Retinal pigment epithelial cell (primary cell): ENCODE results near the gene DOCK7.
"Not testable (repeated sequence)": the region's sequence is repeated elsewhere in the genome, so short reads cannot be mapped to it uniquely, and the experiment has no call there.

Source experiments
- DNase-seq: peaks from one replicate; pipeline ENCODE4 v3.0.0-alpha.2; 2010; ENCODE audit warnings: low read depth
- H3K4me3 ChIP-seq: 2 replicates; pipeline ENCODE4 v1.5.1; 2011; ENCODE audit warnings: mild to moderate bottlenecking, low read length, control low read depth, moderate library complexity
- TF ChIP-seq, protein P1 (sequence below): conservative IDR thresholded peaks from 2 replicates; pipeline ENCODE4 v1.5.1; 2011; ENCODE audit warnings: low read depth, low read length, control low read depth, inconsistent platforms

Gene DOCK7

DNA sequence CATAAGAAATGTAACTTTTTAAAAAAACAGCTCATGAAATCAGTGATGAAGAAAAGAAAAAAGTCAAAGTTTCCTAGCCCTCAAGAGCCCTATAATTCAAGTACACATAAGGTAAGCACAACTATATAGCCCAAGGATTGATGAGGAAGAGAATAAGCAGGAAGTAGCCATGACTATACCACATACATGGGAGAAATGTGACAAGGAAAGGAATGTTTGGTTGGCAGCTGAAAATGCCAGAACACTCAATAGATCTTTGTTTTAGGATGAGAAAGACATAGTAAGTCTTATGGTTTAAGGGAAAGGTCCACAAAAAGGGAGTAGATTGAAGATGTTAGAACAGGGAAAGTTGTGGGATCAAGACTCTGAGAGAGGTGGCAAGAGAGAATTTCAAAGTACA is 5.7 kb downstream of the DOCK7 start:
- DNase-seq, result no peak
- TF ChIP-seq, protein P1, sequence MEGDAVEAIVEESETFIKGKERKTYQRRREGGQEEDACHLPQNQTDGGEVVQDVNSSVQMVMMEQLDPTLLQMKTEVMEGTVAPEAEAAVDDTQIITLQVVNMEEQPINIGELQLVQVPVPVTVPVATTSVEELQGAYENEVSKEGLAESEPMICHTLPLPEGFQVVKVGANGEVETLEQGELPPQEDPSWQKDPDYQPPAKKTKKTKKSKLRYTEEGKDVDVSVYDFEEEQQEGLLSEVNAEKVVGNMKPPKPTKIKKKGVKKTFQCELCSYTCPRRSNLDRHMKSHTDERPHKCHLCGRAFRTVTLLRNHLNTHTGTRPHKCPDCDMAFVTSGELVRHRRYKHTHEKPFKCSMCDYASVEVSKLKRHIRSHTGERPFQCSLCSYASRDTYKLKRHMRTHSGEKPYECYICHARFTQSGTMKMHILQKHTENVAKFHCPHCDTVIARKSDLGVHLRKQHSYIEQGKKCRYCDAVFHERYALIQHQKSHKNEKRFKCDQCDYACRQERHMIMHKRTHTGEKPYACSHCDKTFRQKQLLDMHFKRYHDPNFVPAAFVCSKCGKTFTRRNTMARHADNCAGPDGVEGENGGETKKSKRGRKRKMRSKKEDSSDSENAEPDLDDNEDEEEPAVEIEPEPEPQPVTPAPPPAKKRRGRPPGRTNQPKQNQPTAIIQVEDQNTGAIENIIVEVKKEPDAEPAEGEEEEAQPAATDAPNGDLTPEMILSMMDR, result no peak
- no peak overlapping the region for H3K4me3 ChIP-seq

DNA sequence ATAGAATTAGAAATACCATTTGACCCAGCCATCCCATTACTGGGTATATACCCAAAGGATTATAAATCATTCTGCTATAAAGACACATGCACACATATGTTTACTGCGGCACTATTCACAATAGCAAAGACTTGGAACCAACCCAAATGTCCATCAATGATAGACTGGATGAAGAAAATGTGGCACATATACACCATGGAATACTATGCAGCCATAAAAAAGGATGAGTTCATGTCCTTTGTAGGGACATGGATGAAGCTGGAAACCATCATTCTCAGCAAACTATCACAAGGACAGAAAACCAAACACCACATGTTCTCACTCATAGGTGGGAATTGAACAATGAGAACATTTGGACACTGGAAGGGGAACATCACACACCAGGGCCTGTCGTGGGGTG is 7.2 kb downstream of the DOCK7 start:
- DNase-seq, H3K4me3 ChIP-seq: not testable (repeated sequence)

DNA sequence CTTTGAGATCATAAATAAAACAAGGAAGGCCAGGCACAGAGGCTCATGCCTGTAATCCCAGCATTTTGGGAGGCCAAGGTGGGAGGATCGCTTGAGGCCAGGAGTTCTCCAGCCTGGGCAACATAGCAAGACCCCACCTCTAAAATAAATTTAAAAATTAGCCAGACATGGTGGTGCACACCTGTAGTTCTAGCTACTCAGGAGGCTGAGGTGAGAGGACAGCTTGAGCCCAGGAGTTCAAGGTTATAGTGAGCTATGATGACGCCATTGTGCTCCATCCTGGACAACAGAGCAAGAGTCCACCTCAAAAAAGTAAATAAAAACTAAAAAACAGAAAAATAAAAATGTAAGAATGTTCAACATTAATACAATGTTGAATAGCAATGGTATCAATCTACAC is 10.4 kb downstream of the DOCK7 start:
- DNase-seq, H3K4me3 ChIP-seq: not testable (repeated sequence)

DNA sequence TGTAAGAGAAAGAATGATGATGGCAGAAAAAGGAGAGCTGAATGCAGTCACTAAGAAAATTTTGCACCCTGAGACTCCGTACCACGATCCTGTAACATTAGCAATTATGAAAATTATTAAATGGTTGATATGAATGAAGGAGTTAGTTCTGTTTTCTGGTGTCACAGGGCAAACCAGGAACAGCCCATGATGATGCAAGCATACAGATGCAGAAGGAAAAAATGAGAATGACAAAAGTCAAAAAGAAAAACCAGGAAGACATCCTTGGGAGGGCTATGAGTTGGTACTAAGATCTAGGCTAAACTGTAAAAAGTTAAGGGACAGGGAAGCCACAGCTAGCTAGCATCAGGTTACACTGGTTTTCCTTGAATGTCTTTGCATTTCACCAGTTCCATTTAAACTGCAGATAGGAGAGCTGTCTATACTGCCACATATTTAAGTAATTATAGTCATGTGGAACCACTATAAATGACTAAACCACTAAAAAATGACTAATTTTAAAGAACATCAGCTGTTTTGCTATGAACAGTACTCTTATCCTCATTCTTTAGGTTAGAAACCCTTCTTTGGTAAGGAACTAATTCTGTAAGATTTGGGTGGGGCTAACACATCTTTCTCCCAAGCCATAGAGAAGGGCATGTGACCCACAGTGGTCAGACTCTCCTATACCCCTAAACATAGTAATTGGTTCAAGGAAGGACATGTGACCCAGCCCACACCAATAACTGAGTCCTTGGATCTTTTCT is 11.4 kb downstream of the DOCK7 start:
- DNase-seq, result no peak
- no peak overlapping the region for H3K4me3 ChIP-seq
- TF ChIP-seq, protein P1, result no peak

DNA sequence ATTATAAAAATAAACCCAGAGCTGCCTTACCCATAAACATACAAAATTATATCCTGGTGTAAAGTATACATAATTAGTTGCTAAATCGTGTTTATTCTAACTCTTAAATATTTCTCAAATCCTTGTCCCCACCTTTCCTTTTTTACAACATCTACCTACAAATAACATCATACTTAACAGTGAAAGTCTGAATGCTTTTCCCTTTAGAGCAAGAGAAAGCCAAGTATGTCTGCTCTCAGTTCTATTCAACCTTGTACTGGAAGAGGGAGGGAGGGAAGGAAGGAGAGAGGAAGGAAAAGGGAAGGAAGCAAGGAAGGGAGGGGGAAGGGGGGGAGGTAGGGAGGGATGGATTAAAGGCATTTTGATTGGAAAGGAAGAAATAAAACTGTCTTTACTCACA is 14.6 kb downstream of the DOCK7 start:
- no peak overlapping the region for H3K4me3 ChIP-seq
- TF ChIP-seq, protein P1, result no peak
- no peak for DNase-seq

DNA sequence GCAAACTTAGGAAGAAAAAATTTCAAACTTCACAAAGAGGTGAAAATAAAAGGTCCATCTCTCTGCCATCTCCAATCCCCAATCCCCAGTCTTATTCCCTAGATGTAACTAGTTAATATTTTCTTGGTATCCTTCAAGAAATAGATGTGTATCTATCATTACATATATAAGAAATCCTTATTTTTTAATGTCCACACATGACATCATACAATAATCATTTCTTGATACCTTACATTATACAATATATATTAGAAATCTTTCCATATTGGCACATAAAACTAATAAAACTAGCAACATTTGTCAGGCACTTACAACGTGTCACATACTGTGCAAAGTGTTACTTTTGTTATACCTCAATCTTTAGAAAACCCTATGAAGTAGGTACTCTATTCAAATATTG is 16.2 kb downstream of the DOCK7 start:
- TF ChIP-seq, protein P1, result no peak
- H3K4me3 ChIP-seq, result no peak overlapping the region
- no peak for DNase-seq

DNA sequence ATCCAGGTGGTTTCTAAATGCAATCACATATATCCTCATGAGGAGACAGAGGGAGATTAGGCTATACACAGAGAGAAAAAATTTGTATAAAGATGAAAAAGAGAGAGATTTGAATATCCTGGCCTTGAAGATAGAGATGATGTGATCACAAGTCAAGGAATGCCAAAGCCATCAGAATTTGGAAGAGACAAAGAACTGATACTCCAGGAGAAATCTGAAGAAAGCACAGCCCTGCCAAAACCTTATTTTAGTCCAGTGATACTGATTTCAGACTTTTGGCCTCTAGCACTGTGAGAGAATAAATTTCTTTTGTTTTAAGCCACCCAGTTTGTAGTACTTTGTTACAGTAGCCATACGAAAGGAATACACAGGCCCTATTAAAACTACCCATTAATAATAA is 33.4 kb downstream of the DOCK7 start:
- H3K4me3 ChIP-seq, result no peak overlapping the region
- no peak for DNase-seq
- TF ChIP-seq, protein P1, result no peak

DNA sequence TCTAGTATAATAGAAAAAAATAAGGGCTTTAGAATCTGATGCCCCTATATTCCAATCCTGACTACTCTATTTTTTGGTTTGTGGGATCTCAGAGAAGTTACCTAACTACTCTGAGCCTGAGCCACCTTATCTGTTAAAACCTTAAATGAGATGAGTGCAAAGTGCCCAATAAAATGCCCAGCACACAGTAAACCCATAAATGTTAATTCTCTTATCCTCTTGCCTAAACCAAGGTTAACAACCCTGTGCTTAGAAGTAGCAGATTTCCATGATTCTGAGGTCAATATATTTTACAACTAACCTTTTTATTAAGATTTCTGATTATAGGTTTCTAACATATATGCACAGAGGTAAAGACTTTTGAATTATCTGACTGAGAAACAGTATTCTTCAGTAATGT is 35.8 kb downstream of the DOCK7 start:
- no peak overlapping the region for H3K4me3 ChIP-seq
- no peak for DNase-seq
- TF ChIP-seq, protein P1, result no peak
